ENCODE results near the gene APBA2.

DNA sequence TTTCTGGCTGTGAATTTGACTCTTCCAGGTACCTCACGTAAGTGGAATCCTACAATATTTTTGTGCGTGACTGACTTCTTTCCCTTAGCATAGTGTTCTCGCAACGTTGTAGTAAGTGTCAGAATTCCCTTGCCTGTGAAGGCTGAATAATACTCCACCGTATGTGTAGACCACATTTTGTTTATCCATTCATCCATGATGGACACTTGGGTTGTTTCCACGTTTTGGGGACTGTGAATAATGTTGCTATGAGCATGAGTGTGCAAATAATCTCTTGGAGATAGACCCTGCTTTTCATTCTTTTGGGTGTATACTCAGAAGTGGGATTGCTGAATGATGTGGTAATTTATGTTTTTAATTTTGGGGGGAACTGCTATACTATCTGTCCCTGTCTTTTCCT, 82.2 kb downstream of the APBA2 start:
- TF ChIP-seq, protein P1, sequence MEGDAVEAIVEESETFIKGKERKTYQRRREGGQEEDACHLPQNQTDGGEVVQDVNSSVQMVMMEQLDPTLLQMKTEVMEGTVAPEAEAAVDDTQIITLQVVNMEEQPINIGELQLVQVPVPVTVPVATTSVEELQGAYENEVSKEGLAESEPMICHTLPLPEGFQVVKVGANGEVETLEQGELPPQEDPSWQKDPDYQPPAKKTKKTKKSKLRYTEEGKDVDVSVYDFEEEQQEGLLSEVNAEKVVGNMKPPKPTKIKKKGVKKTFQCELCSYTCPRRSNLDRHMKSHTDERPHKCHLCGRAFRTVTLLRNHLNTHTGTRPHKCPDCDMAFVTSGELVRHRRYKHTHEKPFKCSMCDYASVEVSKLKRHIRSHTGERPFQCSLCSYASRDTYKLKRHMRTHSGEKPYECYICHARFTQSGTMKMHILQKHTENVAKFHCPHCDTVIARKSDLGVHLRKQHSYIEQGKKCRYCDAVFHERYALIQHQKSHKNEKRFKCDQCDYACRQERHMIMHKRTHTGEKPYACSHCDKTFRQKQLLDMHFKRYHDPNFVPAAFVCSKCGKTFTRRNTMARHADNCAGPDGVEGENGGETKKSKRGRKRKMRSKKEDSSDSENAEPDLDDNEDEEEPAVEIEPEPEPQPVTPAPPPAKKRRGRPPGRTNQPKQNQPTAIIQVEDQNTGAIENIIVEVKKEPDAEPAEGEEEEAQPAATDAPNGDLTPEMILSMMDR (IDR thresholded peaks at IDR 0.05), result no peak
- TF ChIP-seq, protein P2, sequence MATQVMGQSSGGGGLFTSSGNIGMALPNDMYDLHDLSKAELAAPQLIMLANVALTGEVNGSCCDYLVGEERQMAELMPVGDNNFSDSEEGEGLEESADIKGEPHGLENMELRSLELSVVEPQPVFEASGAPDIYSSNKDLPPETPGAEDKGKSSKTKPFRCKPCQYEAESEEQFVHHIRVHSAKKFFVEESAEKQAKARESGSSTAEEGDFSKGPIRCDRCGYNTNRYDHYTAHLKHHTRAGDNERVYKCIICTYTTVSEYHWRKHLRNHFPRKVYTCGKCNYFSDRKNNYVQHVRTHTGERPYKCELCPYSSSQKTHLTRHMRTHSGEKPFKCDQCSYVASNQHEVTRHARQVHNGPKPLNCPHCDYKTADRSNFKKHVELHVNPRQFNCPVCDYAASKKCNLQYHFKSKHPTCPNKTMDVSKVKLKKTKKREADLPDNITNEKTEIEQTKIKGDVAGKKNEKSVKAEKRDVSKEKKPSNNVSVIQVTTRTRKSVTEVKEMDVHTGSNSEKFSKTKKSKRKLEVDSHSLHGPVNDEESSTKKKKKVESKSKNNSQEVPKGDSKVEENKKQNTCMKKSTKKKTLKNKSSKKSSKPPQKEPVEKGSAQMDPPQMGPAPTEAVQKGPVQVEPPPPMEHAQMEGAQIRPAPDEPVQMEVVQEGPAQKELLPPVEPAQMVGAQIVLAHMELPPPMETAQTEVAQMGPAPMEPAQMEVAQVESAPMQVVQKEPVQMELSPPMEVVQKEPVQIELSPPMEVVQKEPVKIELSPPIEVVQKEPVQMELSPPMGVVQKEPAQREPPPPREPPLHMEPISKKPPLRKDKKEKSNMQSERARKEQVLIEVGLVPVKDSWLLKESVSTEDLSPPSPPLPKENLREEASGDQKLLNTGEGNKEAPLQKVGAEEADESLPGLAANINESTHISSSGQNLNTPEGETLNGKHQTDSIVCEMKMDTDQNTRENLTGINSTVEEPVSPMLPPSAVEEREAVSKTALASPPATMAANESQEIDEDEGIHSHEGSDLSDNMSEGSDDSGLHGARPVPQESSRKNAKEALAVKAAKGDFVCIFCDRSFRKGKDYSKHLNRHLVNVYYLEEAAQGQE (IDR thresholded peaks at IDR 0.05; ENCODE audit: insufficient read depth in 1 of 2, low read depth in 2 of 2, low read length in 1 of 2), result no peak
- no peak for TF ChIP-seq POLR2AphosphoS5 (IDR thresholded peaks at IDR 0.05; ENCODE audit: low read depth, low read length)
